Endodermal cell (in vitro differentiated cells): ENCODE results near the gene CUX1. TPM values are rescaled to one million over a fixed set of nuclear protein-coding genes. Genes with fewer than 3 reads are reported as not detected.

ENCODE experiments used
- DNase-seq: peaks from one replicate; pipeline ENCODE4 v3.0.0-alpha.2; 2017
- H3K27ac ChIP-seq: 2 replicates; pipeline ENCODE4 v1.5.1; 2013; ENCODE audit warnings: mild to moderate bottlenecking, low read depth, low read length, moderate library complexity
- H3K27me3 ChIP-seq: 2 replicates; pipeline ENCODE4 v1.6.1; 2013; ENCODE audit warnings: mild to moderate bottlenecking, low read length, moderate library complexity; ENCODE audit not compliant: insufficient read depth, control insufficient read depth, poor library complexity, severe bottlenecking
- H3K36me3 ChIP-seq: 2 replicates; pipeline ENCODE4 v1.7.0; 2013; ENCODE audit warnings: mild to moderate bottlenecking, low read length, moderate library complexity; ENCODE audit not compliant: control insufficient read depth, insufficient read depth
- H3K4me1 ChIP-seq: one replicate; pipeline ENCODE4 v1.7.0; 2013; ENCODE audit warnings: low read length; ENCODE audit not compliant: control insufficient read depth, insufficient read depth
- H3K4me3 ChIP-seq: 2 replicates; pipeline ENCODE4 v1.5.1; 2013; ENCODE audit warnings: mild to moderate bottlenecking, low read length, moderate library complexity
- H3K9ac ChIP-seq: 2 replicates; pipeline ENCODE4 v1.6.1; 2013; ENCODE audit warnings: mild to moderate bottlenecking, low read length, moderate library complexity; ENCODE audit not compliant: poor library complexity, severe bottlenecking; ENCODE audit errors: extremely low read depth
- H3K9me3 ChIP-seq: 2 replicates; pipeline ENCODE4 v1.6.1; 2013; ENCODE audit warnings: mild to moderate bottlenecking, low read length, moderate library complexity; ENCODE audit not compliant: control insufficient read depth
- H3K27ac Mint-ChIP-seq: 2 replicates; pipeline ENCODE4 v1.8.0; 2020; ENCODE audit warnings: mixed read lengths
- H3K27me3 Mint-ChIP-seq: 2 replicates; pipeline ENCODE4 v1.8.0; 2021; ENCODE audit warnings: mild to moderate bottlenecking, mixed read lengths; ENCODE audit not compliant: insufficient read depth
- H3K36me3 Mint-ChIP-seq: 2 replicates; pipeline ENCODE4 v1.8.0; 2020; ENCODE audit warnings: low read depth, mixed read lengths
- H3K4me1 Mint-ChIP-seq: 2 replicates; pipeline ENCODE4 v1.8.0; 2020; ENCODE audit warnings: mixed read lengths
- H3K4me3 Mint-ChIP-seq: 2 replicates; pipeline ENCODE4 v1.8.0; 2020; ENCODE audit warnings: mild to moderate bottlenecking, moderate library complexity, mixed read lengths
- H3K9me3 Mint-ChIP-seq: 2 replicates; pipeline ENCODE4 v1.8.0; 2020; ENCODE audit warnings: mild to moderate bottlenecking, mixed read lengths
- CTCF ChIP-seq: fragments of 200-600 bp; sonication (generic); conservative IDR thresholded peaks from 2 replicates; pipeline ENCODE4 v1.5.0; 2021; ENCODE audit warnings: antibody characterized with exemption, mild to moderate bottlenecking
- WGBS, 2 experiments: methylation state at CpG; one replicate each; pipeline versions ENCODE4 v1.1.5 to v1.1.7; 2013; ENCODE audit warnings: missing lambda C conversion rate in 2 of 2, mixed read lengths in 1 of 2; ENCODE audit not compliant: insufficient coverage in 1 of 2, insufficient read length in 1 of 2; 5-methylcytosine and 5-hydroxymethylcytosine counted together
- total RNA-seq, 2 donors: library from RNA; stranded (reverse); fragmentation: NEBNext Ultra II Directional in 1 of 2; extraction: Animal tissue kit (Norgen Biotek cat#: 25700) in 1 of 2; gene quantifications; 2 replicates in 1 of 2; 3 replicates in 1 of 2; pipeline ENCODE4 v1.2.1, GENCODE V29; 2021

Gene CUX1
- total RNA-seq, 2 donors from 2014 or later = 85.1 to 108 TPM

- Mint-ChIP-seq H3K4me3 (no peak overlapping the region), H3K27ac (no peak overlapping the region), H3K27me3 (no peaks in the 10 kb centered on the region), H3K36me3 (peaks cover 50% of the 10 kb centered on the region), H3K9me3 (no peaks in the 10 kb centered on the region), H3K4me1 (peaks cover 16% of the 10 kb centered on the region)
- H3K9me3 ChIP-seq = no peaks in the 10 kb centered on the region
- H3K9ac ChIP-seq = no peak overlapping the region
- peaks cover 39% of the 10 kb centered on the region for H3K36me3 ChIP-seq
- H3K4me3 ChIP-seq = no peak overlapping the region
- peaks cover 6% of the 10 kb centered on the region for H3K4me1 ChIP-seq
- H3K27me3 ChIP-seq = no peaks in the 10 kb centered on the region
- H3K27ac ChIP-seq = no peak overlapping the region
- no peak for DNase-seq
- TF ChIP-seq CTCF = no peak
- 94 to 96% methylated on average over 4 to 6 of the region's 6 CpGs for WGBS, 2 experiments
These were observed 349.8 kb downstream of the CUX1 start for GRCh38 chr7:102167254-102167653.

- Histone ChIP-seq H3K4me1 (no peaks in the 10 kb centered on the region), H3K9me3 (no peaks in the 10 kb centered on the region), H3K4me3 (no peak overlapping the region), H3K9ac (no peak overlapping the region), H3K36me3 (peaks cover 50% of the 10 kb centered on the region), H3K27ac (peak overlapping the region; percentile 79), H3K27me3 (no peaks in the 10 kb centered on the region)
- no peaks in the 10 kb centered on the region for H3K9me3 Mint-ChIP-seq
- peak overlapping the region; percentile 39 for H3K27ac Mint-ChIP-seq
- no peak for DNase-seq
- no peak for TF ChIP-seq CTCF
- peaks cover 59% of the 10 kb centered on the region for H3K36me3 Mint-ChIP-seq
- no peak overlapping the region for H3K4me3 Mint-ChIP-seq
- H3K4me1 Mint-ChIP-seq = peaks cover 3% of the 10 kb centered on the region
- 85 to 91% methylated on average over 12 to 14 of the region's 14 CpGs for WGBS, 2 experiments
- H3K27me3 Mint-ChIP-seq = no peaks in the 10 kb centered on the region
These were observed 352.4 kb downstream of the CUX1 start for GRCh38 chr7:102169651-102170392.

GRCh38 chr7:102170393-102170970, 353.1 kb downstream of the CUX1 start:
- Histone ChIP-seq H3K9me3 (no peaks in the 10 kb centered on the region), H3K9ac (no peak overlapping the region), H3K4me3 (no peak overlapping the region), H3K4me1 (no peaks in the 10 kb centered on the region), H3K27me3 (no peaks in the 10 kb centered on the region), H3K36me3 (peaks cover 50% of the 10 kb centered on the region), H3K27ac (peak overlapping the region; percentile 79)
- DNase-seq = no peak
- Mint-ChIP-seq H3K27ac (no peak overlapping the region), H3K27me3 (no peaks in the 10 kb centered on the region), H3K36me3 (peaks cover 65% of the 10 kb centered on the region), H3K4me3 (no peak overlapping the region), H3K4me1 (no peaks in the 10 kb centered on the region), H3K9me3 (no peaks in the 10 kb centered on the region)
- 87 to 94% methylated on average over 6 to 22 of the region's 22 CpGs for WGBS, 2 experiments
- TF ChIP-seq CTCF = no peak
